GM12878 (cell line): Measurements from ENCODE around the gene SHISA9. TPM values are rescaled to one million over a fixed set of nuclear protein-coding genes. Genes with fewer than 3 reads are reported as not detected.
A peak's percentile ranks its signal among the peaks of the same experiment; 100 is the strongest.

Experiments used
- ATF7 ChIP-seq: fragments of 450-650 bp; IDR thresholded peaks from 2 replicates; pipeline ENCODE4 v1.6.1; 2016; ENCODE audit warnings: low read depth, mild to moderate bottlenecking
- DPF2 ChIP-seq: fragments of 450-650 bp; IDR thresholded peaks from 2 replicates; pipeline ENCODE4 v1.6.1; 2017; ENCODE audit warnings: mild to moderate bottlenecking
- EZH2 ChIP-seq: IDR thresholded peaks from 2 replicates; pipeline ENCODE4 v1.6.1; 2012; ENCODE audit warnings: low read depth, mild to moderate bottlenecking, control low read depth, inconsistent platforms, low read length, borderline replicate concordance; ENCODE audit not compliant: control insufficient read depth
- FOXK2 ChIP-seq: fragments of 450-650 bp; IDR thresholded peaks from 2 replicates; pipeline ENCODE4 v1.6.1; 2017; ENCODE audit warnings: mild to moderate bottlenecking, moderate library complexity
- HDAC2 ChIP-seq: fragments of 200-600 bp; sonication (generic); IDR thresholded peaks from 2 replicates; pipeline ENCODE4 v1.6.1; 2017
- JUND ChIP-seq: IDR thresholded peaks from 2 replicates; pipeline ENCODE4 v1.6.1; 2012; ENCODE audit warnings: low read depth, mild to moderate bottlenecking, low read length, improper control_type of control experiment, moderate library complexity
- MEF2A ChIP-seq: IDR thresholded peaks from 2 replicates; pipeline ENCODE4 v1.6.1; 2011; ENCODE audit warnings: low read depth, mild to moderate bottlenecking, low read length, moderate library complexity; ENCODE audit not compliant: insufficient read depth
- NR2F1 ChIP-seq: fragments of 450-650 bp; conservative IDR thresholded peaks from 2 replicates; pipeline ENCODE4 v1.6.1; 2017; ENCODE audit warnings: mild to moderate bottlenecking
- POLR2AphosphoS2 ChIP-seq: IDR thresholded peaks from 2 replicates; pipeline ENCODE4 v1.6.1; 2011; ENCODE audit warnings: low read depth, mild to moderate bottlenecking, low read length, improper control_type of control experiment, moderate library complexity
- RCOR1 ChIP-seq: conservative IDR thresholded peaks from 2 replicates; pipeline ENCODE4 v1.6.1; 2012; ENCODE audit warnings: low read depth, low read length, improper control_type of control experiment
- RELA ChIP-seq: fragments of 450-650 bp; IDR thresholded peaks from 2 replicates; pipeline ENCODE4 v1.8.0; 2014; ENCODE audit warnings: borderline replicate concordance; ENCODE audit not compliant: partially characterized antibody
- SKIL ChIP-seq: fragments of 450-650 bp; IDR thresholded peaks from 2 replicates; pipeline ENCODE4 v1.6.1; 2017; ENCODE audit warnings: mild to moderate bottlenecking, low read depth, inconsistent platforms; ENCODE audit not compliant: poor library complexity, severe bottlenecking
- SMARCA5 ChIP-seq: fragments of 450-650 bp; IDR thresholded peaks from 2 replicates; pipeline ENCODE4 v1.6.1; 2017; ENCODE audit warnings: mild to moderate bottlenecking
- TCF3 ChIP-seq: IDR thresholded peaks from 2 replicates; pipeline ENCODE4 v1.6.1; 2012; ENCODE audit warnings: low read depth, mild to moderate bottlenecking, low read length, borderline replicate concordance; ENCODE audit not compliant: insufficient read depth
- ZNF217 ChIP-seq: fragments of 450-650 bp; IDR thresholded peaks from 2 replicates; pipeline ENCODE4 v1.6.1; 2017; ENCODE audit warnings: antibody characterized with exemption, mild to moderate bottlenecking
- ZNF274 ChIP-seq: IDR thresholded peaks from one replicate; pipeline ENCODE4 v1.8.0; 2011; ENCODE audit not compliant: insufficient read length, insufficient read depth
- polyA plus RNA-seq, 11 experiments: library from polyadenylated mRNA; depleted of rRNA in 4 of 11; unstranded in 6 of 11; stranded (reverse) in 5 of 11; fragments of >200 nt; fragmentation: Nextera tagmentation in 4 of 11; fragmentation: Illumina TruSeq in 1 of 11; extraction: Ambion mirVana in 4 of 11; extraction: Trizol in 1 of 11; gene quantifications; 1 replicate in 1 of 11; 2 replicates in 10 of 11; pipeline versions ENCODE4 v1.2.1 to v1.2.3, GENCODE V29; 2011 to 2016; ENCODE audit warnings: inconsistent platforms in 2 of 11, missing spikeins in 2 of 11, low read depth in 1 of 11
- total RNA-seq, 4 experiments: library from RNA; depleted of rRNA in 3 of 4; stranded (reverse); fragments of >200 nt in 3 of 4; fragmentation: Illumina TruSeq in 1 of 4; extraction: Trizol in 1 of 4; gene quantifications; 2 replicates each; pipeline versions ENCODE4 v1.2.1 to v1.2.3, GENCODE V29; 2013 to 2021
- TF ChIP-seq, protein P1 (sequence below): fragments of 450-650 bp; IDR thresholded peaks from 2 replicates; pipeline ENCODE4 v1.6.1; 2017; ENCODE audit warnings: low read depth, mild to moderate bottlenecking, moderate library complexity
- TF ChIP-seq, protein P2 (sequence below): IDR thresholded peaks from 2 replicates; pipeline ENCODE4 v1.6.1; 2011; ENCODE audit warnings: mild to moderate bottlenecking, low read depth, low read length, moderate library complexity; ENCODE audit not compliant: insufficient replicate concordance
- TF ChIP-seq, protein P3 (sequence below): IDR thresholded peaks from 2 replicates; pipeline ENCODE4 v1.6.1; 2011; ENCODE audit warnings: borderline replicate concordance, low read depth, mild to moderate bottlenecking, moderate library complexity, mixed read lengths, low read length; ENCODE audit not compliant: insufficient read depth; ENCODE audit errors: extremely low read length
- TF ChIP-seq, protein P4 (sequence below): fragments of 450-650 bp; conservative IDR thresholded peaks from 2 replicates; pipeline ENCODE4 v1.6.1; 2017; ENCODE audit warnings: mild to moderate bottlenecking, moderate library complexity
- TF ChIP-seq, protein P5 (sequence below), 3 experiments: IDR thresholded peaks in 2 of 3; conservative IDR thresholded peaks in 1 of 3; 2 replicates each; pipeline ENCODE4 v1.5.1; 2011; ENCODE audit warnings: low read depth in 3 of 3, low read length in 3 of 3, mild to moderate bottlenecking in 3 of 3, control low read depth in 2 of 3, moderate library complexity in 2 of 3, inconsistent platforms in 1 of 3, mixed read lengths in 1 of 3; ENCODE audit not compliant: control insufficient read depth in 2 of 3, insufficient read depth in 1 of 3; ENCODE audit errors: extremely low read depth in 1 of 3

The SHISA9 gene
- total and polyA plus RNA-seq, 10 of the 15 experiments (the other 5 are each of a cell fraction or from before 2014, with no cell fraction given): 0.03 to 25.5 (median 0.07) TPM

DNA sequence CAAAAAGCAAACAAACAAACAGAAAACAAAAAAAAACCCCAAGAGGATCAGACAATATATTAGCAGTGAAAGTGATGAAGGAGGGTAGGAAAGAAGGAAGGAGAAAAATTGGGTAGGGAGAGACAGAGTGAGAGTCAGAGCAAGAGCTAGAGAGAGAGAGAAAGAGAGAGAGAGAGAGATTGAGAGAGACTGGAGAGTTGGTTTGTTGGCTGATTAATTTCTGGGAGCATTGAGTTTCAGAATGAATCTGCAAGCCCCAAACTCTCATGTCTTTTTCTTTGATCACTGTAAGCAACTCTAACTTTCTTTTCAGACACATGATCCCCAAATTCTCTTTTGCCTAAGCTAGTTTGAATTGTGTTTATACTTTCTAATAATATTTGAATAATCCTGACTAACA lies 388.1 kb downstream of the SHISA9 start (continued):
- TF ChIP-seq, protein P1, sequence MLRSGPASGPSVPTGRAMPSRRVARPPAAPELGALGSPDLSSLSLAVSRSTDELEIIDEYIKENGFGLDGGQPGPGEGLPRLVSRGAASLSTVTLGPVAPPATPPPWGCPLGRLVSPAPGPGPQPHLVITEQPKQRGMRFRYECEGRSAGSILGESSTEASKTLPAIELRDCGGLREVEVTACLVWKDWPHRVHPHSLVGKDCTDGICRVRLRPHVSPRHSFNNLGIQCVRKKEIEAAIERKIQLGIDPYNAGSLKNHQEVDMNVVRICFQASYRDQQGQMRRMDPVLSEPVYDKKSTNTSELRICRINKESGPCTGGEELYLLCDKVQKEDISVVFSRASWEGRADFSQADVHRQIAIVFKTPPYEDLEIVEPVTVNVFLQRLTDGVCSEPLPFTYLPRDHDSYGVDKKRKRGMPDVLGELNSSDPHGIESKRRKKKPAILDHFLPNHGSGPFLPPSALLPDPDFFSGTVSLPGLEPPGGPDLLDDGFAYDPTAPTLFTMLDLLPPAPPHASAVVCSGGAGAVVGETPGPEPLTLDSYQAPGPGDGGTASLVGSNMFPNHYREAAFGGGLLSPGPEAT: peak; percentile 80
- TF ChIP-seq, protein P2, sequence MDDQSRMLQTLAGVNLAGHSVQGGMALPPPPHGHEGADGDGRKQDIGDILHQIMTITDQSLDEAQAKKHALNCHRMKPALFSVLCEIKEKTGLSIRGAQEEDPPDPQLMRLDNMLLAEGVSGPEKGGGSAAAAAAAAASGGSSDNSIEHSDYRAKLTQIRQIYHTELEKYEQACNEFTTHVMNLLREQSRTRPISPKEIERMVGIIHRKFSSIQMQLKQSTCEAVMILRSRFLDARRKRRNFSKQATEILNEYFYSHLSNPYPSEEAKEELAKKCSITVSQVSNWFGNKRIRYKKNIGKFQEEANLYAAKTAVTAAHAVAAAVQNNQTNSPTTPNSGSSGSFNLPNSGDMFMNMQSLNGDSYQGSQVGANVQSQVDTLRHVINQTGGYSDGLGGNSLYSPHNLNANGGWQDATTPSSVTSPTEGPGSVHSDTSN: no peak
- TF ChIP-seq FOXK2 (no peak), TCF3 (no peak), RCOR1 (no peak), ZNF217 (0 out of 2 replicates have a peak, but pooled peaks have one; percentile 39), SKIL (peak; percentile 62), NR2F1 (no peak), RELA (no peak), ATF7 (peak; percentile 42; the same call in 1 of the 2 replicates), EZH2 (no peak), MEF2A (0 out of 2 replicates have a peak, but pooled peaks have one; percentile 19), ZNF274 (no peak), POLR2AphosphoS2 (no peak), DPF2 (peak; percentile 66), JUND (peak; percentile 17; the same call in 1 of the 2 replicates), HDAC2 (no peak), SMARCA5 (no peak)
- TF ChIP-seq, protein P3, sequence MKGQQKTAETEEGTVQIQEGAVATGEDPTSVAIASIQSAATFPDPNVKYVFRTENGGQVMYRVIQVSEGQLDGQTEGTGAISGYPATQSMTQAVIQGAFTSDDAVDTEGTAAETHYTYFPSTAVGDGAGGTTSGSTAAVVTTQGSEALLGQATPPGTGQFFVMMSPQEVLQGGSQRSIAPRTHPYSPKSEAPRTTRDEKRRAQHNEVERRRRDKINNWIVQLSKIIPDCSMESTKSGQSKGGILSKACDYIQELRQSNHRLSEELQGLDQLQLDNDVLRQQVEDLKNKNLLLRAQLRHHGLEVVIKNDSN: no peak
- TF ChIP-seq, protein P4, sequence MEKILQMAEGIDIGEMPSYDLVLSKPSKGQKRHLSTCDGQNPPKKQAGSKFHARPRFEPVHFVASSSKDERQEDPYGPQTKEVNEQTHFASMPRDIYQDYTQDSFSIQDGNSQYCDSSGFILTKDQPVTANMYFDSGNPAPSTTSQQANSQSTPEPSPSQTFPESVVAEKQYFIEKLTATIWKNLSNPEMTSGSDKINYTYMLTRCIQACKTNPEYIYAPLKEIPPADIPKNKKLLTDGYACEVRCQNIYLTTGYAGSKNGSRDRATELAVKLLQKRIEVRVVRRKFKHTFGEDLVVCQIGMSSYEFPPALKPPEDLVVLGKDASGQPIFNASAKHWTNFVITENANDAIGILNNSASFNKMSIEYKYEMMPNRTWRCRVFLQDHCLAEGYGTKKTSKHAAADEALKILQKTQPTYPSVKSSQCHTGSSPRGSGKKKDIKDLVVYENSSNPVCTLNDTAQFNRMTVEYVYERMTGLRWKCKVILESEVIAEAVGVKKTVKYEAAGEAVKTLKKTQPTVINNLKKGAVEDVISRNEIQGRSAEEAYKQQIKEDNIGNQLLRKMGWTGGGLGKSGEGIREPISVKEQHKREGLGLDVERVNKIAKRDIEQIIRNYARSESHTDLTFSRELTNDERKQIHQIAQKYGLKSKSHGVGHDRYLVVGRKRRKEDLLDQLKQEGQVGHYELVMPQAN: no peak
- TF ChIP-seq, protein P5, sequence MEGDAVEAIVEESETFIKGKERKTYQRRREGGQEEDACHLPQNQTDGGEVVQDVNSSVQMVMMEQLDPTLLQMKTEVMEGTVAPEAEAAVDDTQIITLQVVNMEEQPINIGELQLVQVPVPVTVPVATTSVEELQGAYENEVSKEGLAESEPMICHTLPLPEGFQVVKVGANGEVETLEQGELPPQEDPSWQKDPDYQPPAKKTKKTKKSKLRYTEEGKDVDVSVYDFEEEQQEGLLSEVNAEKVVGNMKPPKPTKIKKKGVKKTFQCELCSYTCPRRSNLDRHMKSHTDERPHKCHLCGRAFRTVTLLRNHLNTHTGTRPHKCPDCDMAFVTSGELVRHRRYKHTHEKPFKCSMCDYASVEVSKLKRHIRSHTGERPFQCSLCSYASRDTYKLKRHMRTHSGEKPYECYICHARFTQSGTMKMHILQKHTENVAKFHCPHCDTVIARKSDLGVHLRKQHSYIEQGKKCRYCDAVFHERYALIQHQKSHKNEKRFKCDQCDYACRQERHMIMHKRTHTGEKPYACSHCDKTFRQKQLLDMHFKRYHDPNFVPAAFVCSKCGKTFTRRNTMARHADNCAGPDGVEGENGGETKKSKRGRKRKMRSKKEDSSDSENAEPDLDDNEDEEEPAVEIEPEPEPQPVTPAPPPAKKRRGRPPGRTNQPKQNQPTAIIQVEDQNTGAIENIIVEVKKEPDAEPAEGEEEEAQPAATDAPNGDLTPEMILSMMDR (IDR thresholded peaks at IDR 0.05 in 2 of 3, conservative IDR thresholded peaks at IDR 0.05 in 1 of 3; ENCODE audit: control insufficient read depth in 2 of 3, extremely low read depth in 1 of 3, insufficient read depth in 1 of 3, low read depth in 3 of 3, low read length in 3 of 3): no peak
